Measurements from ENCODE around the gene PSD4. TPM values are rescaled to one million over a fixed set of nuclear protein-coding genes. Genes with fewer than 3 reads are reported as not detected.

Gene PSD4
- total RNA-seq, 1 experiment from 2014 or later, result 1.0 TPM

DNA sequence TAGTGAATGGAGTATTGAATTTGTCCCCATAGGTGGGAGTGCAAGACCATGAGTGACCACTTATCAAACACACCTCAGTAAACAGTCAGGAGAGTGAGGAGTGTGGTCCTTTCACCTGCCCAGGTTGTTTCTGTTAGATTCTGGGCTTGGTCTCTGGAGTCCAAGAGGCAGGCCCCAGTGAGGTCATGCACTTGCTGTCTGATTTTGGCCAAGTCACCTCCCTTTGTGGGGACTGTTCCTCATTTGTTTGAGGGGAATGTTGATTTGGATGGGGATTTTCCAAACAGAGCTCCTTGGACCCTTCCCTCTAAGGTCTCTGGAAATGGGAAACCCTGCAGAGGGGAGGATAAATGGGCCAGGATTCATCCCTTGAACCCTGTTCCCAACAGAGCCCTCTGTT is 39.1 kb upstream of the PSD4 start:
- DNase-seq, result no peak
- H2BK5ac ChIP-seq (ENCODE audit: insufficient read length, low read length), result no peak overlapping the region
- H2AK5ac ChIP-seq (ENCODE audit: insufficient read length, low read length), result no peak overlapping the region
- H4K8ac ChIP-seq (replicated peaks; ENCODE audit: insufficient read length, low read depth, low read length), result no peak overlapping the region
- no peak overlapping the region for H3K27ac ChIP-seq (ENCODE audit: insufficient read length, low read depth, low read length)
- H2AFZ ChIP-seq (ENCODE audit: low read length), result no peak overlapping the region
- no peak overlapping the region for H2BK12ac ChIP-seq (ENCODE audit: insufficient read length, low read depth, low read length)
- no peak overlapping the region for H2BK20ac ChIP-seq (ENCODE audit: low read depth, low read length, poor library complexity, severe bottlenecking)
- H3K27me3 ChIP-seq (ENCODE audit: insufficient read depth, low read length), result no peaks in the 10 kb centered on the region
- no peaks in the 10 kb centered on the region for H3K79me1 ChIP-seq (ENCODE audit: insufficient read depth, low read depth, low read length, poor library complexity, severe bottlenecking)
- H3K9me3 ChIP-seq (ENCODE audit: control insufficient read depth, low read depth, low read length), result no peaks in the 10 kb centered on the region
- H3K56ac ChIP-seq (ENCODE audit: insufficient read length, low read depth, low read length), result no peak overlapping the region
- no peak overlapping the region for H3K9ac ChIP-seq (ENCODE audit: extremely low read depth, insufficient read length, low read length)
- no peaks in the 10 kb centered on the region for H4K20me1 ChIP-seq (ENCODE audit: control insufficient read depth, insufficient read depth, insufficient read length)
- H3K79me2 ChIP-seq (ENCODE audit: insufficient read depth, low read length), result no peaks in the 10 kb centered on the region
- no peak overlapping the region for H3K4ac ChIP-seq (ENCODE audit: low read depth, low read length)
- H3K4me2 ChIP-seq (ENCODE audit: insufficient read depth, insufficient read length, low read length), result no peak overlapping the region
- no peak overlapping the region for H4K91ac ChIP-seq (ENCODE audit: insufficient read length, low read depth, low read length)
- no peak overlapping the region for H2BK120ac ChIP-seq (ENCODE audit: low read depth, low read length, poor library complexity, severe bottlenecking)
- no peak overlapping the region for H2BK15ac ChIP-seq (ENCODE audit: low read depth, low read length)
- no peak overlapping the region for H3K23ac ChIP-seq (ENCODE audit: insufficient read length, low read depth, low read length)
- no peak for TF ChIP-seq CTCF (conservative IDR thresholded peaks at IDR 0.05)
- H3T11ph ChIP-seq (ENCODE audit: low read length), result no peak overlapping the region
- H3K4me3 Mint-ChIP-seq, result no peak overlapping the region
- H3K27me3 Mint-ChIP-seq (ENCODE audit: low read depth), result no peaks in the 10 kb centered on the region
- no peaks in the 10 kb centered on the region for H3K36me3 Mint-ChIP-seq (ENCODE audit: insufficient read depth in 1 of 3, low read depth in 3 of 3)
- no peaks in the 10 kb centered on the region for H3K9me3 Mint-ChIP-seq
- no peak overlapping the region for H3K14ac ChIP-seq (ENCODE audit: insufficient read depth, low read length)
- no peaks in the 10 kb centered on the region for H3K23me2 ChIP-seq (ENCODE audit: insufficient read length, low read depth, low read length, poor library complexity, severe bottlenecking)
- no peak overlapping the region for H3K18ac ChIP-seq (ENCODE audit: insufficient read length, low read depth, low read length)
- peaks cover 0 to 5% of the 10 kb centered on the region in 2 experiments; a peak in 2 of 4 replicates for H3K4me1 Mint-ChIP-seq
- no peak overlapping the region for H3K27ac Mint-ChIP-seq
- H3K4me1 ChIP-seq (ENCODE audit: insufficient read depth, low read length), result no peaks in the 10 kb centered on the region
- no peak overlapping the region for H4K5ac ChIP-seq (ENCODE audit: insufficient read length, low read depth, low read length)
